ENCODE measurements around the gene MARCO.
"Not testable (repeated sequence)": the region's sequence is repeated elsewhere in the genome, so short reads cannot be mapped to it uniquely, and the experiment has no call there.

The MARCO gene

GRCh38 chr2:118929059-118929458 lies 12.9 kb upstream of the MARCO start:
- no peak for DNase-seq

- no peak for DNase-seq
These were observed 9.0 kb upstream of the MARCO start for GRCh38 chr2:118932949-118933348.

GRCh38 chr2:118936306-118936705 lies 5.7 kb upstream of the MARCO start:
- DNase-seq: no peak

- no peak for DNase-seq
These were observed 5.1 kb upstream of the MARCO start for GRCh38 chr2:118936936-118937335.

GRCh38 chr2:118937817-118938216 lies 4.2 kb upstream of the MARCO start:
- DNase-seq: no peak

- no peak for DNase-seq
These were observed 2.0 kb upstream of the MARCO start for GRCh38 chr2:118939994-118940393.

GRCh38 chr2:118940486-118941120 lies 1.4 kb upstream of the MARCO start:
- DNase-seq: peak; percentile 4 to 50

- DNase-seq: no peak
These were observed 1.3 kb downstream of the MARCO start for GRCh38 chr2:118943286-118943685.

GRCh38 chr2:118945881-118946280 lies 3.9 kb downstream of the MARCO start:
- DNase-seq: no peak

GRCh38 chr2:118948266-118948665 lies 6.3 kb downstream of the MARCO start:
- DNase-seq: not testable (repeated sequence)

- DNase-seq: peak in 1 of 2 donors; percentile 30
These were observed 12.5 kb downstream of the MARCO start for GRCh38 chr2:118954297-118955060.

GRCh38 chr2:118965737-118966136 lies 23.7 kb downstream of the MARCO start:
- DNase-seq: no peak

- DNase-seq: no peak
These were observed 25.3 kb downstream of the MARCO start for GRCh38 chr2:118967124-118967880.

- no peak for DNase-seq
These were observed 26.0 kb downstream of the MARCO start for GRCh38 chr2:118968042-118968441.

- DNase-seq: no peak
These were observed 27.2 kb downstream of the MARCO start for GRCh38 chr2:118968961-118969733.

GRCh38 chr2:118969734-118970395 lies 27.9 kb downstream of the MARCO start:
- DNase-seq: no peak

- DNase-seq: peak in 1 of 2 donors; percentile 46
These were observed 28.6 kb downstream of the MARCO start for GRCh38 chr2:118970396-118971135.

GRCh38 chr2:118971245-118972122 lies 29.5 kb downstream of the MARCO start:
- DNase-seq: no peak

- DNase-seq: no peak
These were observed 31.6 kb downstream of the MARCO start for GRCh38 chr2:118973542-118973951.

Measured in CD4-positive, alpha-beta T cell treated with Interleukin-4 for 1 hour (primary cell).